Kidney epithelial cell (primary cell): ENCODE results near the gene CPEB1. TPM values are rescaled to one million over a fixed set of nuclear protein-coding genes. Genes with fewer than 3 reads are reported as not detected.

Experiments used
- DNase-seq: peaks from one replicate; pipeline ENCODE4 v3.0.0-alpha.2; 2010; ENCODE audit warnings: low read depth
- H3K27me3 ChIP-seq: 2 replicates; pipeline ENCODE4 v1.6.0; 2011; ENCODE audit warnings: low read length; ENCODE audit not compliant: control insufficient read depth, insufficient read depth
- H3K36me3 ChIP-seq: 2 replicates; pipeline ENCODE4 v1.5.1; 2011; ENCODE audit warnings: low read length; ENCODE audit not compliant: control insufficient read depth, insufficient read depth
- H3K4me3 ChIP-seq: 2 replicates; pipeline ENCODE4 v1.5.1; 2011; ENCODE audit warnings: low read depth, mild to moderate bottlenecking, control low read depth, low read length
- CTCF ChIP-seq: IDR thresholded peaks from 2 replicates; pipeline ENCODE4 v1.5.1; 2011; ENCODE audit warnings: mild to moderate bottlenecking, moderate library complexity, low read length, control low read depth, inconsistent platforms; ENCODE audit not compliant: insufficient read depth, poor library complexity, severe bottlenecking
- total RNA-seq: library from RNA; depleted of rRNA; stranded (reverse); fragments of >200 nt; gene quantifications from 2 replicates; pipeline ENCODE4 v1.2.3, GENCODE V29; 2015

The CPEB1 gene
- total RNA-seq, 1 donor from 2014 or later = 3.8 TPM

GRCh38 chr15:82580713-82581112 is 66.5 kb downstream of the CPEB1 start:
- no peak for DNase-seq
- no peak for TF ChIP-seq CTCF
- Histone ChIP-seq H3K27me3 (no peaks in the 10 kb centered on the region), H3K36me3 (no peaks in the 10 kb centered on the region), H3K4me3 (no peak overlapping the region)

GRCh38 chr15:82575335-82575734 is 71.8 kb downstream of the CPEB1 start:
- H3K27me3 ChIP-seq = peaks cover 2% of the 10 kb centered on the region
- TF ChIP-seq CTCF = no peak

GRCh38 chr15:82572986-82573385 is 74.2 kb downstream of the CPEB1 start:
- Histone ChIP-seq H3K36me3 (no peaks in the 10 kb centered on the region), H3K4me3 (no peak overlapping the region), H3K27me3 (peaks cover 2% of the 10 kb centered on the region)
- TF ChIP-seq CTCF = no peak
- no peak for DNase-seq

More at GRCh38 chr15:82575335-82575734, 71.8 kb downstream of the CPEB1 start:
- DNase-seq = no peak
- H3K36me3 ChIP-seq = no peaks in the 10 kb centered on the region
- H3K4me3 ChIP-seq = no peak overlapping the region

- no peak for TF ChIP-seq CTCF
- no peak overlapping the region for H3K4me3 ChIP-seq
- H3K36me3 ChIP-seq = no peaks in the 10 kb centered on the region
- DNase-seq = no peak
- H3K27me3 ChIP-seq = peaks cover 2% of the 10 kb centered on the region
Observed at GRCh38 chr15:82572311-82572710, 74.9 kb downstream of the CPEB1 start.

- no peak for TF ChIP-seq CTCF
- no peak for DNase-seq
- H3K27me3 ChIP-seq = peaks cover 2% of the 10 kb centered on the region
- H3K36me3 ChIP-seq = no peaks in the 10 kb centered on the region
- H3K4me3 ChIP-seq = peak overlapping the region; percentile 11
Observed at GRCh38 chr15:82571722-82572222, 75.4 kb downstream of the CPEB1 start.

- Histone ChIP-seq H3K36me3 (no peaks in the 10 kb centered on the region), H3K27me3 (peaks cover 2% of the 10 kb centered on the region), H3K4me3 (no peak overlapping the region)
- no peak for DNase-seq
- TF ChIP-seq CTCF = no peak
Observed at GRCh38 chr15:82570721-82571508, 76.2 kb downstream of the CPEB1 start.
